MM.1S (cell line): ENCODE measurements around the gene SLC23A1.

Source experiments
- CTCF ChIP-seq: fragments of 300-600 bp; sonication (generic); IDR thresholded peaks from 2 replicates; pipeline ENCODE4 v1.5.1; 2016; ENCODE audit warnings: antibody characterized with exemption, low read length, mixed read lengths
- EZH2 ChIP-seq: fragments of 300-600 bp; sonication (generic); optimal IDR thresholded peaks from 2 replicates; pipeline ENCODE3; 2017; ENCODE audit warnings: low read depth, mild to moderate bottlenecking, antibody characterized with exemption, low read length, mixed read lengths

GRCh38 chr5:139410121-139410992, 27.3 kb upstream of the SLC23A1 start:
- TF ChIP-seq CTCF (no peak), EZH2 (no peak)
